Breast epithelium (tissue), 4 donors: ENCODE results near the gene AADACL4. TPM values are rescaled to one million over a fixed set of nuclear protein-coding genes. Genes with fewer than 3 reads are reported as not detected.

Experiments
- DNase-seq, 2 donors: peaks; one replicate each; pipeline ENCODE4 v3.0.0-alpha.2; 2019; ENCODE audit warnings: low spot score in 2 of 2
- H3K27ac ChIP-seq, 2 donors: fragments of 200-600 bp; sonication (generic) in 1 of 2; one replicate each; pipeline ENCODE4 v1.5.1; 2016 to 2019; ENCODE audit warnings: mild to moderate bottlenecking in 1 of 2
- H3K27me3 ChIP-seq, 2 donors: fragments of 200-600 bp; sonication (generic) in 1 of 2; one replicate each; pipeline versions ENCODE4 v1.5.1 to v1.6.0; 2017 to 2019; ENCODE audit warnings: control low read depth in 1 of 2, mild to moderate bottlenecking in 1 of 2
- H3K36me3 ChIP-seq: fragments of 200-600 bp; one replicate; pipeline ENCODE4 v1.5.1; 2019
- H3K4me1 ChIP-seq, 2 donors: fragments of 200-600 bp; sonication (generic); one replicate each; pipeline ENCODE4 v1.5.1; 2016 to 2019; ENCODE audit warnings: control low read depth in 1 of 2
- H3K4me3 ChIP-seq, 3 donors: fragments of 200-600 bp; sonication (generic); 1 replicate in 2 of 3; 2 replicates in 1 of 3; pipeline ENCODE4 v1.5.1; 2016 to 2019; ENCODE audit warnings: mild to moderate bottlenecking in 3 of 3, moderate library complexity in 2 of 3
- H3K9me3 ChIP-seq, 2 donors: fragments of 200-600 bp; sonication (generic) in 1 of 2; one replicate each; pipeline ENCODE4 v1.5.1; 2016 to 2019; ENCODE audit warnings: control low read depth in 1 of 2
- CTCF ChIP-seq, 3 donors: fragments of 450-650 bp; IDR thresholded peaks; one replicate each; pipeline ENCODE4 v1.5.1; 2016 to 2017; ENCODE audit warnings: antibody characterized with exemption in 3 of 3, mild to moderate bottlenecking in 3 of 3, moderate library complexity in 3 of 3
- POLR2A ChIP-seq: fragments of 450-650 bp; IDR thresholded peaks from one replicate; pipeline ENCODE4 v1.6.1; 2016; ENCODE audit warnings: antibody characterized with exemption, mild to moderate bottlenecking, moderate library complexity
- POLR2AphosphoS5 ChIP-seq, 3 donors: sonication (generic); formaldehyde crosslinking; IDR thresholded peaks; one replicate each; pipeline ENCODE4 v1.6.1; 2017; ENCODE audit warnings: antibody characterized with exemption in 3 of 3
- intact Hi-C: fragments of 100-400 bp; cut with DNase I; formaldehyde crosslinking; loops from one replicate; pipeline ENCODE4 v1.15.1; 2023; ENCODE audit warnings: low total_unique reads
- total RNA-seq, 3 donors: library from RNA; depleted of rRNA; stranded (reverse); fragments of >200 nt; gene quantifications; one replicate each; pipeline ENCODE4 v1.1.0, GENCODE V29; 2016

AADACL4 gene
- total RNA-seq, 3 donors from 2014 or later: not detected

- peaks cover 5% of the 10 kb centered on the region in 2 donors for H3K9me3 ChIP-seq
- intact Hi-C loops: no loop called here
- no peaks in the 10 kb centered on the region for H3K36me3 ChIP-seq
- H3K27me3 ChIP-seq: no peaks in the 10 kb centered on the region
- no peak for DNase-seq
- no peak overlapping the region for H3K4me3 ChIP-seq
- H3K27ac ChIP-seq: peak overlapping the region in 1 of 2 donors; percentile 75
- TF ChIP-seq POLR2AphosphoS5 (IDR thresholded peaks at IDR 0.05) (no peak), CTCF (IDR thresholded peaks at IDR 0.05) (no peak), POLR2A (no peak)
- no peaks in the 10 kb centered on the region for H3K4me1 ChIP-seq
Measured at GRCh38 chr1:12634696-12635202, 9.1 kb upstream of the AADACL4 start.

- peaks cover 12 to 18% of the 10 kb centered on the region in 2 donors for H3K9me3 ChIP-seq
- H3K4me3 ChIP-seq: no peak overlapping the region
- H3K27ac ChIP-seq: peak overlapping the region in 1 of 2 donors; percentile 62
- H3K4me1 ChIP-seq: no peaks in the 10 kb centered on the region
- H3K27me3 ChIP-seq: no peaks in the 10 kb centered on the region
- H3K36me3 ChIP-seq: no peaks in the 10 kb centered on the region
- intact Hi-C loops: no loop called here
- DNase-seq: no peak
- TF ChIP-seq CTCF (IDR thresholded peaks at IDR 0.05): no peak
- TF ChIP-seq POLR2A: no peak
- TF ChIP-seq POLR2AphosphoS5 (IDR thresholded peaks at IDR 0.05): peak in 1 of 3 donors; percentile 69
Measured at GRCh38 chr1:12636098-12636950, 7.6 kb upstream of the AADACL4 start.

GRCh38 chr1:12637693-12638092 is 6.2 kb upstream of the AADACL4 start:
- Histone ChIP-seq H3K4me3 (no peak overlapping the region), H3K4me1 (no peaks in the 10 kb centered on the region), H3K27me3 (no peaks in the 10 kb centered on the region), H3K9me3 (peaks cover 12 to 18% of the 10 kb centered on the region in 2 donors), H3K27ac (no peak overlapping the region), H3K36me3 (no peaks in the 10 kb centered on the region)
- TF ChIP-seq POLR2A (no peak), CTCF (IDR thresholded peaks at IDR 0.05) (no peak), POLR2AphosphoS5 (IDR thresholded peaks at IDR 0.05) (no peak)
- DNase-seq: no peak
- intact Hi-C loops: no loop called here

- no peaks in the 10 kb centered on the region for H3K36me3 ChIP-seq
- no peaks in the 10 kb centered on the region for H3K27me3 ChIP-seq
- DNase-seq: no peak
- TF ChIP-seq CTCF (IDR thresholded peaks at IDR 0.05) (no peak), POLR2AphosphoS5 (IDR thresholded peaks at IDR 0.05) (no peak), POLR2A (no peak)
- intact Hi-C loops: no loop called here
- peaks cover 12 to 18% of the 10 kb centered on the region in 2 donors for H3K9me3 ChIP-seq
- no peak overlapping the region for H3K4me3 ChIP-seq
- no peaks in the 10 kb centered on the region for H3K4me1 ChIP-seq
- no peak overlapping the region for H3K27ac ChIP-seq
Measured at GRCh38 chr1:12640237-12640957, 3.5 kb upstream of the AADACL4 start.

- no peak overlapping the region for H3K4me3 ChIP-seq
- H3K9me3 ChIP-seq: peaks cover 12 to 18% of the 10 kb centered on the region in 2 donors
- intact Hi-C loops: no loop called here
- DNase-seq: no peak
- no peak for TF ChIP-seq CTCF (IDR thresholded peaks at IDR 0.05)
- no peak for TF ChIP-seq POLR2AphosphoS5 (IDR thresholded peaks at IDR 0.05)
- no peak for TF ChIP-seq POLR2A
- no peak overlapping the region for H3K27ac ChIP-seq
- H3K27me3 ChIP-seq: no peaks in the 10 kb centered on the region
- no peaks in the 10 kb centered on the region for H3K4me1 ChIP-seq
- H3K36me3 ChIP-seq: no peaks in the 10 kb centered on the region
Measured at GRCh38 chr1:12640958-12641272, 3.0 kb upstream of the AADACL4 start.
